OCI-LY3 (cell line): ENCODE data around the gene MARK3.

Experiments used
- EZH2phosphoT487 ChIP-seq: fragments of 200-600 bp; shearing (Covaris generic); IDR thresholded peaks from 2 replicates; pipeline ENCODE4 v1.6.1; 2018; ENCODE audit warnings: antibody characterized with exemption, mixed run types, low read depth
- TF ChIP-seq, protein P1 (sequence below): fragments of 200-600, 300-600 bp; sonication (generic); IDR thresholded peaks from 2 replicates; pipeline ENCODE4 v1.5.1; 2014; ENCODE audit warnings: antibody characterized with exemption, low read length, low read depth

DNA sequence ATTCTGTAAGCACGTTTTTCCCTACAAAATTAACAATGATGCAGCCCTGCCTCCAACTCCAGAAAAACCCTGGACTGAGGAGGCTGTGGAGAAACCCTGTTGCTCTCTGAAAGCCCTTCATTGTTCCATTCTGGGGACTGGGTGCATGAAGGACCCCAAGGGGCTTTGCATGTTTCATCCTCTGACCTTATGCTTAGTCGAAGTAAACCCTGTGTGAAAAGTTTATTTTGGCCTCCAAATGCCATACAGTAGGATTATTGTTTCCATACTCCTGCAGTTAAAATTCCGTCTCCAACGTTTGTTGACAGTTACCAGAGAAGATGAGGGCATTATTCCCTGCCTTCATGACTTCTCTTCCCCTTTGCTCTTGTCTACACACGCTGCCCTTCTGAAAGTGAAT, 91.4 kb downstream of the MARK3 start:
- TF ChIP-seq, protein P1, sequence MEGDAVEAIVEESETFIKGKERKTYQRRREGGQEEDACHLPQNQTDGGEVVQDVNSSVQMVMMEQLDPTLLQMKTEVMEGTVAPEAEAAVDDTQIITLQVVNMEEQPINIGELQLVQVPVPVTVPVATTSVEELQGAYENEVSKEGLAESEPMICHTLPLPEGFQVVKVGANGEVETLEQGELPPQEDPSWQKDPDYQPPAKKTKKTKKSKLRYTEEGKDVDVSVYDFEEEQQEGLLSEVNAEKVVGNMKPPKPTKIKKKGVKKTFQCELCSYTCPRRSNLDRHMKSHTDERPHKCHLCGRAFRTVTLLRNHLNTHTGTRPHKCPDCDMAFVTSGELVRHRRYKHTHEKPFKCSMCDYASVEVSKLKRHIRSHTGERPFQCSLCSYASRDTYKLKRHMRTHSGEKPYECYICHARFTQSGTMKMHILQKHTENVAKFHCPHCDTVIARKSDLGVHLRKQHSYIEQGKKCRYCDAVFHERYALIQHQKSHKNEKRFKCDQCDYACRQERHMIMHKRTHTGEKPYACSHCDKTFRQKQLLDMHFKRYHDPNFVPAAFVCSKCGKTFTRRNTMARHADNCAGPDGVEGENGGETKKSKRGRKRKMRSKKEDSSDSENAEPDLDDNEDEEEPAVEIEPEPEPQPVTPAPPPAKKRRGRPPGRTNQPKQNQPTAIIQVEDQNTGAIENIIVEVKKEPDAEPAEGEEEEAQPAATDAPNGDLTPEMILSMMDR, result no peak
- no peak for TF ChIP-seq EZH2phosphoT487
